PFSK-1 (cell line): ENCODE results near the gene DNM3.

Source experiments
- FOXP2 ChIP-seq: optimal IDR thresholded peaks from 2 replicates; pipeline ENCODE3; 2011; ENCODE audit warnings: borderline replicate concordance, control low read depth, inconsistent platforms; ENCODE audit not compliant: insufficient read depth; ENCODE audit errors: extremely low read length, extremely low read depth
- POLR2AphosphoS5 ChIP-seq: IDR thresholded peaks from 2 replicates; pipeline ENCODE4 v1.6.1; 2012; ENCODE audit warnings: low read depth, mild to moderate bottlenecking, control low read depth, low read length, moderate library complexity
- REST ChIP-seq, 2 experiments: IDR thresholded peaks; 2 replicates each; pipeline versions ENCODE4 v1.6.1 to v1.8.0; 2011 to 2012; ENCODE audit warnings: low read depth in 2 of 2, low read length in 2 of 2, control low read depth in 1 of 2, inconsistent platforms in 1 of 2, mild to moderate bottlenecking in 1 of 2, moderate library complexity in 1 of 2; ENCODE audit not compliant: insufficient read depth in 1 of 2
- SIN3A ChIP-seq: IDR thresholded peaks from 2 replicates; pipeline ENCODE4 v1.6.1; 2012; ENCODE audit warnings: mild to moderate bottlenecking, low read length, moderate library complexity, borderline replicate concordance; ENCODE audit not compliant: insufficient read depth
- TAF1 ChIP-seq: IDR thresholded peaks from 2 replicates; pipeline ENCODE4 v1.6.1; 2012; ENCODE audit warnings: low read length, control low read depth, borderline replicate concordance; ENCODE audit not compliant: insufficient read depth

- TF ChIP-seq REST (IDR thresholded peaks at IDR 0.05; ENCODE audit: insufficient read depth in 1 of 2, low read depth in 2 of 2, low read length in 2 of 2) (no peak), POLR2AphosphoS5 (no peak), TAF1 (no peak), SIN3A (no peak), FOXP2 (no peak)
These were observed 156.6 kb downstream of the DNM3 start for GRCh38 chr1:171997936-171998335.
